Fibroblast of villous mesenchyme (primary cell): ENCODE measurements around the gene CD99. TPM values are rescaled to one million over a fixed set of nuclear protein-coding genes. Genes with fewer than 3 reads are reported as not detected.
"Not testable (repeated sequence)": the region's sequence is repeated elsewhere in the genome, so short reads cannot be mapped to it uniquely, and the experiment has no call there.

ENCODE experiments used
- DNase-seq: peaks from one replicate; pipeline ENCODE4 v3.0.0-alpha.2; 2010; ENCODE audit warnings: low read depth
- H3K4me3 ChIP-seq: 2 replicates; pipeline ENCODE4 v1.5.1; 2011; ENCODE audit warnings: low read depth, mild to moderate bottlenecking, low read length
- total RNA-seq: library from RNA; depleted of rRNA; stranded (reverse); fragments of >200 nt; gene quantifications from 2 replicates; pipeline ENCODE4 v1.2.3, GENCODE V29; 2012
- TF ChIP-seq, protein P1 (sequence below): IDR thresholded peaks from 2 replicates; pipeline ENCODE4 v1.5.1; 2012; ENCODE audit warnings: low read depth, mild to moderate bottlenecking, low read length; ENCODE audit not compliant: insufficient read depth

CD99 gene
- total RNA-seq, 1 donor: 268 TPM

DNA sequence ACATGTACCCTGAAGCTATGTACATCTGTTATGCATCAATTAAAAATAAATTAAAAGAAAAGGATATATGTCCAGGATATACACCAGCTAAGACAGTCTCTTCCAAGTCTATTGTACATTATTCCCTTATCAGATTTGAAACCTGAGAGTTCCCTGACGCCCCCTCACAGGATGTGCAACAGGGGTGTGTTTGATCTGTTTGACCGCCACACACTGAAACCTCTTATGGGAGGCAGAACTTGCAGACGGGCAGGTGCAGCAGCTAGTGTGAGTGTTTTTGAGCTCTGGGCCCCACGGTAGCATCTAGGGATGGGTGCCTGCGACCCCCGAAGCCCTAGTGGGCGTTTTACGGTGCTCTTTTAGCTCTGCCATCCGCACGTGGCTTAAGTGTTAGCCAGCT, 65.5 kb downstream of the CD99 start:
- DNase-seq: no peak
- TF ChIP-seq, protein P1, sequence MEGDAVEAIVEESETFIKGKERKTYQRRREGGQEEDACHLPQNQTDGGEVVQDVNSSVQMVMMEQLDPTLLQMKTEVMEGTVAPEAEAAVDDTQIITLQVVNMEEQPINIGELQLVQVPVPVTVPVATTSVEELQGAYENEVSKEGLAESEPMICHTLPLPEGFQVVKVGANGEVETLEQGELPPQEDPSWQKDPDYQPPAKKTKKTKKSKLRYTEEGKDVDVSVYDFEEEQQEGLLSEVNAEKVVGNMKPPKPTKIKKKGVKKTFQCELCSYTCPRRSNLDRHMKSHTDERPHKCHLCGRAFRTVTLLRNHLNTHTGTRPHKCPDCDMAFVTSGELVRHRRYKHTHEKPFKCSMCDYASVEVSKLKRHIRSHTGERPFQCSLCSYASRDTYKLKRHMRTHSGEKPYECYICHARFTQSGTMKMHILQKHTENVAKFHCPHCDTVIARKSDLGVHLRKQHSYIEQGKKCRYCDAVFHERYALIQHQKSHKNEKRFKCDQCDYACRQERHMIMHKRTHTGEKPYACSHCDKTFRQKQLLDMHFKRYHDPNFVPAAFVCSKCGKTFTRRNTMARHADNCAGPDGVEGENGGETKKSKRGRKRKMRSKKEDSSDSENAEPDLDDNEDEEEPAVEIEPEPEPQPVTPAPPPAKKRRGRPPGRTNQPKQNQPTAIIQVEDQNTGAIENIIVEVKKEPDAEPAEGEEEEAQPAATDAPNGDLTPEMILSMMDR: no peak
- H3K4me3 ChIP-seq: no peak overlapping the region

DNA sequence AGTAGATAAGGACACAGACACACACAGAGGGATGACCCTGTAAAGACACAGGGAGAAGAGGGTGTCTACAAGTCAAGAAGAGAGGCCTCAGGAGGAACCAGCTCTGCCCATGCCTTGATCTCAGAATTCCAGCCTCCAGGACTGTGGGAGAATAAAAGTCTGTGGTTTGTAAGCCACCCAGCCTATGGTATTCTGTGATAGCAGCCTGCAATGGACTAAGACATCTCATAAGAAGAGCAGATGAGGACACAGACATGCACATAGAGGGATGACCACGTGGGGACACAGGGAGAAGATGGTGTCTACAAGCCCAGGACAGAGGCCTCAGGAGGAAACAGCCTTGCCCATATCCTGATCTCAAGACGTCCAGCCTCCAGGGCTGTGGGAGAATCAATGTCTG, 70.2 kb downstream of the CD99 start:
- TF ChIP-seq, protein P1: no peak
- H3K4me3 ChIP-seq: no peak overlapping the region
- no peak for DNase-seq

DNA sequence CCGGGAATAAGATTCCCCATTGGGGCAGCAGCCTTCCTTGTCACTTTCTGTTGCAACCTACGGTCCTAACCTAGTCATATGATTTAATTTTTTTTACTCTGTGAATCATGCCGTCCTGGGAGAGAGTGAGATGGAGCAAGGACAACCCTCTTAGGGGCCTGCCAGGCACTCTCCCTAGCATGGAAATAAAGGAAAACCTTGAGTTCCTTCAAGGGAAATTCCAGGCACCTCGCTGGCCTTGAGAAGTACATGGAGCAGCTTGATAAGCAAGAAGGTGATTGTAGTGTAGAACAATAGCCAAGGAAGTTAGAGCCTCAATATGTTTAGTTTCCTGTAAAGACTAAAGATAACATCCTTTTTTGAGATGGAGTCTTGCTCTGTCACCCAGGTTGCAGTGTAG, 71.6 kb downstream of the CD99 start:
- DNase-seq, H3K4me3 ChIP-seq: not testable (repeated sequence)

DNA sequence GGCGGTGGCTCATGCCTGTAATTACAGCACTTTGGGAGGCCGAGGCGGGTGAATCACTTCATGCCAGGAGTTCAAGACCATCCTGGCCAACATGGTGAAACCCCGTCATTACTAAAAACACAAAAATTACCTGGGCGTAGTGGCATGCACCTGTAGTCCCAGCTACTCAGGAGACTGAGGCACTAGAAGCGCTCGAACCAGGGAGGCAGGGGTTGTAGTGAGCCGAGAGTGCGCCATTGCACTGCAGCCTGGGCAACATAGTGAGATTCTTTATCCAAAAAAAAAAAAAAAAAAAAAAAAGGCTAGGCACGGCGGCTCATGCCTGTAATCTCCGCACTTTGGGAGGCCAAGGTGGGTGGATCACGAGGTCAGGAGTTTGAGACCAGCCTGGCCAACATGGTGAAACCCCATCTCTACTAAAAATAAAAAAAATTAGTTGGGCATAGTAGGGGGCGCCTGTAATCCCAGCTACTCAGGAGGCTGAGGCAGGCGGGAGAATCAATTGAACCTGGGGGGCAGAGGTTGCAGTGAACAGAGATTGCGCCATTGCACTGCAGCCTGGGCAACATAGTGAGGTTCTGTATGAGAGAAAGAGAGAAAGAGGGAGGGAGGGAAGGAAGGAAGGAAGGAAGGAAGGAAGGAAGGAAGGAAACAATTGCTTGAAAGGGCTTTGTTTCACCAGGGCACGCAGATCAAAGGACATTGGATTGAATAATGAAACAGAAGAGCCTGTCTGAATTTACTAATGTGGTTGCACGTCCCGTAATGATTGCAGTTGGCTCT, 73.9 kb downstream of the CD99 start:
- H3K4me3 ChIP-seq, DNase-seq: not testable (repeated sequence)

DNA sequence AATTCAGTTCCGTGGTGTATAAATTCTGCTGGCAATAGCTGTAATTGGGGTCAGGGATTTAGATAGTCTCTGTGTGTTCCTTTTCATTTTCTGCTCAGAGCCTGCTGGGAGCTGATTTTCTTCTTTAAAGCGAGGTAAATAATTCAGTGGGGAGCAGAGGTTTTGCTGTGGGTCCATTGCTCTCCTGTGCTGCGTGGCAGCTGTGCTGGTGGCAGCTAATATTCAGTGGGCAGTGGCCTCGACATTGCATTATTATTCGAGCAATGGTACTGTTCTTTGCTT, 74.4 kb downstream of the CD99 start:
- DNase-seq: no peak
- TF ChIP-seq, protein P1: no peak
- no peak overlapping the region for H3K4me3 ChIP-seq

DNA sequence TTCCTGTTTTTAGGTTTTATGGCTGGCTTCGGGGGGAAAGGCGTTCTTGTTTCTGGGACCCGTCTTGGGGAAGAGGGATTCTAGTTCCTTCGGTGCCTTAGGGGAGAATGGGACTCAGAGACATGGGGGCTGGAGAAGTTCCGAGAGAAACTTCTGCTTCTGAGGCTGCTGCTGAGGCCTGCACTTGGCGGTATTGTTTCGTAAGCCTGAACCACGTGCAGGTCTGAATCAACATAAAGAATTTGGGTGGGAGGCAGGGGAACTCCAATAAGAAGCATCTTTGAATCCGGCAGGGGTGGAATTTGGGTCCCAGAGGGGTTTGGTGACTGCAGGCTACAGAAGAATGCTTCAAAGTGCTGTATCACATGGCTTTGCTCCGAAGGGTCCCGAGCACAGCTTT, 75.8 kb downstream of the CD99 start:
- TF ChIP-seq, protein P1: no peak
- H3K4me3 ChIP-seq: no peak overlapping the region
- DNase-seq: no peak

DNA sequence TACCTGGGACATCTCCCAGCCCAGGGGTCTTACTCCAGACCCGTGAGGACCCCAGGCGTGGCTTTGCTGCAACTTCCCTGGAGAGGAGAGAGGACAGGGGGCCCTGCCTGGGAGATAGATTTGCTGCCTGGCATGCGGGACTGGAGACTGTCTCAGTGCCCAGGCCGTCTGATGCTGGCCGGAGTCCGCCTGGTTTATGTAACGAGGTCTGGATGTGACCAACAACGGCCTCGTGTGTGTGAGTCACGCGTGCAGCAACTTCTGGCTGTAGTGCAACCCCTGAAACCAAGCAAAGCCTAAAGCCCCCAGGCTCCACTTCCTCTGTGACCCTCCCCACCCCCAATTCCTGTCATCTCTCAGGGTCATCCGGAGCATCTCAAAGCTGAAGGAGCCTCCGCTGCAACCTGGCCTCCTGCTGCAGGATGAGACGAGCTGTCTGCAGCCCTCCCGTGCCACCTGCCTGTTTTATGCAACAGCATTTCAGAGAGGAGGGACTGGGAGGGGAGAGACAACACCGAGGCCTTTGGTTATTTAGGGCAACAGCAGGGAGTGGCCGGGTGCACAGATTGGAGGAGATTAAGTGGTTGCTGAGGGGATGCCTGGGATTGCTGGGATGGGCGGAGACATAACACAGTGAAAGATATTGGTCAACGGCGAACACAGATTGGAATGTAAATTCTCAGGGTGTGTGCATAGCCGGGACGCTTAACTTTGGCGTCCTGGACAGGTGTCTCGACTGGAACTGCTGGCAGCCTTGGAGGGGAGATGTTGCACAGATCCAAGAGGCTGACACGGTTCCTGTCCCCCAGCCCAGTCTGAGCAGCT, 76.7 kb downstream of the CD99 start:
- TF ChIP-seq, protein P1: no peak
- H3K4me3 ChIP-seq: no peak overlapping the region
- peak; percentile 89 for DNase-seq

DNA sequence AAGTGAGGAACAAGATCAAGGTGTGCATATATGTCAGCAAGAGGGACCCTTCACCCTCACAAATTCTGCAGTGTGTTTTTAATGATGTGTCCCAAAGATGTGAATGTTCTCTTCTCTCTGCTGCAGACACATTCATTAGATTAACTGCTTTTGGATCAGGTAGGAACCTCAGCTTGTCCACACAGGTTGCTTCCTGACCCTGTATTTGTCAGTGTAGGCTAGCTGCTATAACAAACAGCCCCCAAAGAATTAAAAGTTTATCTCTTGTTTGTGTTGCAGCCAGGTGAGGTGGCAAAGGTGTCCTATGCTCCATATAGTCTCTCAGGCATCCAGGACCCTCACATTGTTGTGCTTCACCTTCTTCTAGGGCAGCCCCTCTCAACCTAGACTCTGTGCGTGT, 78.5 kb downstream of the CD99 start:
- TF ChIP-seq, protein P1: no peak
- no peak overlapping the region for H3K4me3 ChIP-seq
- no peak for DNase-seq

DNA sequence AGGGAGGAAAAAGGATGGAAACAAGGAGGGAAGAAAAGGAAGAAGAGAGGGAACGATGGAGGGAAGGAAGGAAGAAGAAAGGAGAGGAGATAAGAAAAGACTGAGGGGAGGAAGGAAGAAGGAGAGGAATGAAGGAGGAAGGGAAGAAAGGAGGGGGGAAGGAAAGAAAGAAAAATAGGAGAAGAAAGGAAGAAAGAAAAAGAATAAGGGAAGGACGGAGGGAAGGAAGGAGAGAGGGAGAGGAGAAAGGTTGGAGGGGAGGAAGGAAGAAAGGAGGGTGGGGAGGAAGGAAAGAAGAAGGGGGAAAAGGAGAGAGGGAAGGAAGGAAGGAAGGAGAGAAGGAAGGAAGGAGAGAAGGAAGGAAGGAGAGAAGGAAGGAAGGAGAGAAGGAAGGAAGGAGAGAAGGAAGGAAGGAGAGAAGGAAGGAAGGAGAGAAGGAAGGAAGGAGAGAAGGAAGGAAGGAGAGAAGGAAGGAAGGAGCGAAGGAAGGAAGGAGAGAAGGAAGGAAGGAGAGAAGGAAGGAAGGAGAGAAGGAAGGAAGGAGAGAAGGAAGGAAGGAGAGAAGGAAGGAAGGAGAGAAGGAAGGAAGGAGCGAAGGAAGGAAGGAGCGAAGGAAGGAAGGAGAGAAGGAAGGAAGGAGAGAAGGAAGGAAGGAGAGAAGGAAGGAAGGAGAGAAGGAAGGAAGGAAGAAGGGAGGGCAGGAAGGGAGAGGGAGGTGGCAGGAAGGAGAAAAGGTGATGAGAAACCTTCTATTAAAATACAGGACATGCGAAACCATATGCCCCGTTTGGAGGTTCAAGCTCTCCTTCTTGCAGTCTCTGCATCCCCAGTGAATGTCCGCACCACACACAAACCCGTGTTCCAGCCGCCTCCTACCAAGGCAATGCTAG, 82.3 kb downstream of the CD99 start:
- DNase-seq, H3K4me3 ChIP-seq: not testable (repeated sequence)
